WTC11 (cell line): ENCODE results near the gene RCVRN. TPM values are rescaled to one million over a fixed set of nuclear protein-coding genes. Genes with fewer than 3 reads are reported as not detected.

Source experiments
- ATAC-seq: fragments of 200-7000 bp; cut with Tn5 transposase; 2 replicates; pipeline ENCODE4 v1.10.0; 2021; ENCODE audit warnings: mild to moderate bottlenecking, moderate library complexity
- CTCF ChIA-PET: fragments of 300-600 bp; sonication (Branson Sonifier 250); formaldehyde crosslinking; loops from one replicate; lab custom pipeline; 2021; ENCODE audit warnings: antibody characterized with exemption; lab: Charles Lee
- POLR2A ChIA-PET: fragments of 350-600 bp; sonication (Branson Sonifier 250); formaldehyde crosslinking; loops from one replicate; lab custom pipeline; 2021; ENCODE audit warnings: antibody characterized with exemption; lab: Charles Lee
- DNase-seq: peaks from one replicate; pipeline ENCODE4 v3.0.0; 2021; ENCODE audit warnings: low spot score
- H3K27ac Mint-ChIP-seq: 2 replicates; pipeline ENCODE4 v1.8.0; 2021; ENCODE audit warnings: mixed read lengths
- H3K27me3 Mint-ChIP-seq: 2 replicates; pipeline ENCODE4 v1.8.0; 2021; ENCODE audit warnings: low read depth, mild to moderate bottlenecking, moderate library complexity, mixed read lengths
- H3K36me3 Mint-ChIP-seq: 2 replicates; pipeline ENCODE4 v1.8.0; 2021; ENCODE audit warnings: mixed read lengths
- H3K4me1 Mint-ChIP-seq: 2 replicates; pipeline ENCODE4 v1.8.0; 2022; ENCODE audit warnings: mixed read lengths
- H3K4me3 Mint-ChIP-seq: 2 replicates; pipeline ENCODE4 v1.8.0; 2021; ENCODE audit warnings: mild to moderate bottlenecking, moderate library complexity, mixed read lengths
- H3K9me3 Mint-ChIP-seq: 2 replicates; pipeline ENCODE4 v1.8.0; 2021; ENCODE audit warnings: mixed read lengths
- ATF1 ChIP-seq: sonication (generic); formaldehyde crosslinking; IDR thresholded peaks from 2 replicates; pipeline ENCODE4 v1.8.1; 2023; ENCODE audit warnings: mild to moderate bottlenecking, moderate library complexity, missing genetic modification reagents
- CREM ChIP-seq: sonication (generic); formaldehyde crosslinking; IDR thresholded peaks from 2 replicates; pipeline ENCODE4 v1.8.1; 2022; ENCODE audit warnings: mild to moderate bottlenecking, missing genetic modification reagents, moderate library complexity
- ELF4 ChIP-seq: sonication (generic); formaldehyde crosslinking; IDR thresholded peaks from 2 replicates; pipeline ENCODE4 v1.8.1; 2022; ENCODE audit warnings: low read depth, mild to moderate bottlenecking, moderate library complexity, missing genetic modification reagents
- FOXJ3 ChIP-seq: sonication (generic); formaldehyde crosslinking; IDR thresholded peaks from 2 replicates; pipeline ENCODE4 v1.9.0; 2021; ENCODE audit warnings: missing genetic modification reagents, mild to moderate bottlenecking, borderline replicate concordance
- FOXP1 ChIP-seq: sonication (generic); formaldehyde crosslinking; IDR thresholded peaks from 2 replicates; pipeline ENCODE4 v1.8.0; 2022; ENCODE audit warnings: missing genetic modification reagents, mild to moderate bottlenecking, moderate library complexity, borderline replicate concordance
- IRF2 ChIP-seq: sonication (generic); formaldehyde crosslinking; IDR thresholded peaks from 2 replicates; pipeline ENCODE4 v1.8.0; 2022; ENCODE audit warnings: low read depth, missing genetic modification reagents, borderline replicate concordance
- JUN ChIP-seq: sonication (generic); formaldehyde crosslinking; IDR thresholded peaks from 2 replicates; pipeline ENCODE4 v1.8.0; 2023; ENCODE audit warnings: mild to moderate bottlenecking, missing genetic modification reagents
- MYBL2 ChIP-seq: sonication (generic); formaldehyde crosslinking; IDR thresholded peaks from 2 replicates; pipeline ENCODE4 v1.8.1; 2023; ENCODE audit warnings: mild to moderate bottlenecking, moderate library complexity, missing genetic modification reagents
- NFE2L1 ChIP-seq: sonication (generic); formaldehyde crosslinking; IDR thresholded peaks from 2 replicates; pipeline ENCODE4 v1.8.1; 2023; ENCODE audit warnings: missing genetic modification reagents
- NFYB ChIP-seq: sonication (generic); formaldehyde crosslinking; conservative IDR thresholded peaks from 2 replicates; pipeline ENCODE4 v1.8.0; 2022; ENCODE audit warnings: low read depth, missing genetic modification reagents
- RELA ChIP-seq: sonication (generic); formaldehyde crosslinking; IDR thresholded peaks from 2 replicates; pipeline ENCODE4 v1.8.1; 2022; ENCODE audit warnings: missing genetic modification reagents, mild to moderate bottlenecking, borderline replicate concordance
- SMAD4 ChIP-seq: sonication (generic); formaldehyde crosslinking; IDR thresholded peaks from 2 replicates; pipeline ENCODE4 v1.8.0; 2022; ENCODE audit warnings: mild to moderate bottlenecking, missing genetic modification reagents
- TEAD1 ChIP-seq: sonication (generic); formaldehyde crosslinking; IDR thresholded peaks from 2 replicates; pipeline ENCODE4 v1.8.0; 2022; ENCODE audit warnings: mild to moderate bottlenecking, missing genetic modification reagents
- TP53 ChIP-seq: sonication (generic); formaldehyde crosslinking; IDR thresholded peaks from 2 replicates; pipeline ENCODE4 v1.8.1; 2023; ENCODE audit warnings: mild to moderate bottlenecking, missing genetic modification reagents
- ZNF138 ChIP-seq: sonication (generic); formaldehyde crosslinking; conservative IDR thresholded peaks from 2 replicates; pipeline ENCODE4 v1.8.1; 2022; ENCODE audit warnings: mild to moderate bottlenecking, moderate library complexity, missing genetic modification reagents
- ZNF219 ChIP-seq: sonication (generic); formaldehyde crosslinking; IDR thresholded peaks from 2 replicates; pipeline ENCODE4 v1.8.0; 2023; ENCODE audit warnings: missing genetic modification reagents, mild to moderate bottlenecking, borderline replicate concordance
- ZNF671 ChIP-seq: fragments of 250-450 bp; sonication (Bioruptor Pico); IDR thresholded peaks from 2 replicates; pipeline ENCODE4 v1.8.0; 2021; ENCODE audit warnings: mild to moderate bottlenecking
- total RNA-seq: library from RNA; stranded (reverse); gene quantifications from 3 replicates; pipeline ENCODE4 v1.2.3, GENCODE V29; 2021
- TF ChIP-seq, protein P1 (sequence below): sonication (generic); formaldehyde crosslinking; IDR thresholded peaks from 2 replicates; pipeline ENCODE4 v1.8.1; 2022; ENCODE audit warnings: mild to moderate bottlenecking, missing genetic modification reagents, moderate library complexity, borderline replicate concordance
- TF ChIP-seq, protein P2 (sequence below): sonication (generic); formaldehyde crosslinking; conservative IDR thresholded peaks from 2 replicates; pipeline ENCODE4 v1.8.1; 2023; ENCODE audit warnings: mild to moderate bottlenecking, low read depth, missing genetic modification reagents, moderate library complexity
- TF ChIP-seq, protein P3 (sequence below): sonication (generic); formaldehyde crosslinking; IDR thresholded peaks from 2 replicates; pipeline ENCODE4 v1.8.1; 2023; ENCODE audit warnings: mild to moderate bottlenecking, missing genetic modification reagents, moderate library complexity
- TF ChIP-seq, protein P4 (sequence below): sonication (generic); formaldehyde crosslinking; IDR thresholded peaks from 2 replicates; pipeline ENCODE4 v1.8.1; 2023; ENCODE audit warnings: mild to moderate bottlenecking, missing genetic modification reagents
- TF ChIP-seq, protein P5 (sequence below): fragments of 250-450 bp; sonication (Bioruptor Pico); IDR thresholded peaks from 2 replicates; pipeline ENCODE4 v1.9.0; 2021; ENCODE audit warnings: mild to moderate bottlenecking
- TF ChIP-seq, protein P6 (sequence below): fragments of 250-450 bp; sonication (Bioruptor Pico); IDR thresholded peaks from 2 replicates; pipeline ENCODE4 v1.9.0; 2021; ENCODE audit warnings: moderate library complexity, mild to moderate bottlenecking, inconsistent platforms, borderline replicate concordance

RCVRN gene
- total RNA-seq, 1 experiment from 2014 or later: not detected

DNA sequence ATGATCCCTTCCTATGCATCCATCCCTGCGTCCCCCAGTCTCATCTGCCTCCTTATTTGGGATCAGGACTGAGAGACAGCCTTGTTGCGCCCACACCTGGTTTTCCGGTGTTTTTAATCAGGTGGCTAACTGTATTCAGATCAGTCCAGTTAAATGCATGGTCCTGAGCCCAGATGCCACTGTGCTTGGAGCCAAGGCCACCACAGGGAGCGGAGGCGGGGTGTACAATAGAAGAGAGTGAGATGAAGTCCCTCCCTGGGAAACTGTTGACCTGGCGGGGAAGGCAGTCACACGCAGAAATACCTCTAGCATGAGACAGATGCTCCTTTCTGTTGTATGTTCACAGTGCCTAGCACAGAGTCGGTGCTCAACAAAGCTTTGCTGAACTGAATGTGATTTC lies 6.3 kb downstream of the RCVRN start (continued):
- TF ChIP-seq, protein P1, sequence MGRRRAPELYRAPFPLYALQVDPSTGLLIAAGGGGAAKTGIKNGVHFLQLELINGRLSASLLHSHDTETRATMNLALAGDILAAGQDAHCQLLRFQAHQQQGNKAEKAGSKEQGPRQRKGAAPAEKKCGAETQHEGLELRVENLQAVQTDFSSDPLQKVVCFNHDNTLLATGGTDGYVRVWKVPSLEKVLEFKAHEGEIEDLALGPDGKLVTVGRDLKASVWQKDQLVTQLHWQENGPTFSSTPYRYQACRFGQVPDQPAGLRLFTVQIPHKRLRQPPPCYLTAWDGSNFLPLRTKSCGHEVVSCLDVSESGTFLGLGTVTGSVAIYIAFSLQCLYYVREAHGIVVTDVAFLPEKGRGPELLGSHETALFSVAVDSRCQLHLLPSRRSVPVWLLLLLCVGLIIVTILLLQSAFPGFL (CRISPR knock-in tag): no peak
- TF ChIP-seq, protein P2, sequence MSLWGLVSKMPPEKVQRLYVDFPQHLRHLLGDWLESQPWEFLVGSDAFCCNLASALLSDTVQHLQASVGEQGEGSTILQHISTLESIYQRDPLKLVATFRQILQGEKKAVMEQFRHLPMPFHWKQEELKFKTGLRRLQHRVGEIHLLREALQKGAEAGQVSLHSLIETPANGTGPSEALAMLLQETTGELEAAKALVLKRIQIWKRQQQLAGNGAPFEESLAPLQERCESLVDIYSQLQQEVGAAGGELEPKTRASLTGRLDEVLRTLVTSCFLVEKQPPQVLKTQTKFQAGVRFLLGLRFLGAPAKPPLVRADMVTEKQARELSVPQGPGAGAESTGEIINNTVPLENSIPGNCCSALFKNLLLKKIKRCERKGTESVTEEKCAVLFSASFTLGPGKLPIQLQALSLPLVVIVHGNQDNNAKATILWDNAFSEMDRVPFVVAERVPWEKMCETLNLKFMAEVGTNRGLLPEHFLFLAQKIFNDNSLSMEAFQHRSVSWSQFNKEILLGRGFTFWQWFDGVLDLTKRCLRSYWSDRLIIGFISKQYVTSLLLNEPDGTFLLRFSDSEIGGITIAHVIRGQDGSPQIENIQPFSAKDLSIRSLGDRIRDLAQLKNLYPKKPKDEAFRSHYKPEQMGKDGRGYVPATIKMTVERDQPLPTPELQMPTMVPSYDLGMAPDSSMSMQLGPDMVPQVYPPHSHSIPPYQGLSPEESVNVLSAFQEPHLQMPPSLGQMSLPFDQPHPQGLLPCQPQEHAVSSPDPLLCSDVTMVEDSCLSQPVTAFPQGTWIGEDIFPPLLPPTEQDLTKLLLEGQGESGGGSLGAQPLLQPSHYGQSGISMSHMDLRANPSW: no peak
- TF ChIP-seq, protein P3, sequence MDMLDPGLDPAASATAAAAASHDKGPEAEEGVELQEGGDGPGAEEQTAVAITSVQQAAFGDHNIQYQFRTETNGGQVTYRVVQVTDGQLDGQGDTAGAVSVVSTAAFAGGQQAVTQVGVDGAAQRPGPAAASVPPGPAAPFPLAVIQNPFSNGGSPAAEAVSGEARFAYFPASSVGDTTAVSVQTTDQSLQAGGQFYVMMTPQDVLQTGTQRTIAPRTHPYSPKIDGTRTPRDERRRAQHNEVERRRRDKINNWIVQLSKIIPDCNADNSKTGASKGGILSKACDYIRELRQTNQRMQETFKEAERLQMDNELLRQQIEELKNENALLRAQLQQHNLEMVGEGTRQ (CRISPR knock-in tag): no peak
- TF ChIP-seq, protein P4, sequence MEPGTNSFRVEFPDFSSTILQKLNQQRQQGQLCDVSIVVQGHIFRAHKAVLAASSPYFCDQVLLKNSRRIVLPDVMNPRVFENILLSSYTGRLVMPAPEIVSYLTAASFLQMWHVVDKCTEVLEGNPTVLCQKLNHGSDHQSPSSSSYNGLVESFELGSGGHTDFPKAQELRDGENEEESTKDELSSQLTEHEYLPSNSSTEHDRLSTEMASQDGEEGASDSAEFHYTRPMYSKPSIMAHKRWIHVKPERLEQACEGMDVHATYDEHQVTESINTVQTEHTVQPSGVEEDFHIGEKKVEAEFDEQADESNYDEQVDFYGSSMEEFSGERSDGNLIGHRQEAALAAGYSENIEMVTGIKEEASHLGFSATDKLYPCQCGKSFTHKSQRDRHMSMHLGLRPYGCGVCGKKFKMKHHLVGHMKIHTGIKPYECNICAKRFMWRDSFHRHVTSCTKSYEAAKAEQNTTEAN (CRISPR knock-in tag): no peak
- no peak for TF ChIP-seq SMAD4
- no peak for TF ChIP-seq ELF4 (CRISPR knock-in tag)

DNA sequence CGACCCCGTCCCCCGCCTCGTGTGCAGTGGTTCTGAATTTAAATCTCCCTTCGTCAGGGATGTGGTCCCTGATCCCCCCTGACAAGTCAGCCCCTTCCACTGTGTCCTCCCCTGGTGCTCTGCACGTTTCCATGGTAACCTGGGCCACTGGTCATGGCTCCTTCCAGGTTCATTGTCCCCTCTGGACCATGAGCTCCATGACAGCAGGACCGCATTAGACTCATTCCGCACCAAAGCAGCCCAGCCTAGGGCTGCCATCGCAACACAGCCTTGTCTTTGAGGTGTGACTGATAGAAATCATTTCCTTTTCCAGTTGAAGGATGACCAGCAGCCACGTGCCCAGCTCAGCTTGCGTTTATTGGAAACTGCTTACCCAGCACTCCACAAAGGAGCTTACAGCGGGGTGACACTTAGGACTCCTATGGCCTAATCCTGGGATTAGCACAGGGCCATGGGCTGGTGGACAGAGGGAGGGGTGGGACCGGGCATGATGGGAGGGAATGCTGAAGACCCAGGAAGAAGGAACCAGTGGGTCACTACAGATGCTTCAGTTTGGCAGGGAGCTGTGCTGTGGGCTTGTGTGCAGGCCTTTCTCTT lies 7.6 kb downstream of the RCVRN start:
- Mint-ChIP-seq H3K36me3 (no peaks in the 10 kb centered on the region), H3K4me1 (peaks cover 4% of the 10 kb centered on the region; the same call in 1 of the 2 replicates), H3K4me3 (no peak overlapping the region), H3K27me3 (peaks cover 3% of the 10 kb centered on the region; the same call in 1 of the 2 replicates), H3K27ac (no peak overlapping the region), H3K9me3 (peaks cover 17% of the 10 kb centered on the region)
- POLR2A ChIA-PET: no interaction called here
- ATAC-seq: no peak
- no peak for DNase-seq
- TF ChIP-seq FOXP1 (CRISPR knock-in tag): no peak
- TF ChIP-seq ZNF138 (CRISPR knock-in tag): no peak
- CTCF ChIA-PET: interaction anchor here (0.8 to 5.7 kb wide), 3 partner anchors 8 to 31 kb away, joined by 3 to 39 read pairs (median 5); partner anchors contain the start of gene RCVRN

DNA sequence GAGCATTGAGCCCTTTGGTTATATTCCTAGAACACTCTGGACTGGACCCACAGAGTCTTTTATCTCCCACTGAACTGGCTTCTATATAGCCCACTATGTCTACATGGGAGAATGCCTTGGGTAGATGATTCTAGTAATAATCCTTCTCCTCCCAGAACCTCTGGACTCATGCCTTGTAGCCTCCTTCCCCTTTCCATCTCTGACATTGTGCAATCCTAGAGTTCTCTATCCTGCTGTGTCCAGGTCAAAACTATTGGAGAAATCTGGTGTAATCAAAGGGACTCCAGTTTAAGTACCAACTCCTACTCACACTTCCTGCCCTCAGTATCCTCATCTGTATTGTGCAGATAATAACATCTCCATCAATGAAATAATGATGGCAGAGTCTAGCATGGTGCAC lies 9.1 kb downstream of the RCVRN start:
- DNase-seq (no peak), ATAC-seq (no peak)
- ChIA-PET CTCF (interaction anchor here (1.5 kb wide), 1 partner anchor 10 kb away, joined by 3 read pairs; no protein-coding TSS in a partner anchor), POLR2A (no interaction called here)
- Mint-ChIP-seq H3K4me3 (no peak overlapping the region), H3K36me3 (no peaks in the 10 kb centered on the region), H3K27me3 (peaks cover 3% of the 10 kb centered on the region; the same call in 1 of the 2 replicates), H3K9me3 (peaks cover 17% of the 10 kb centered on the region), H3K4me1 (no peaks in the 10 kb centered on the region), H3K27ac (no peak overlapping the region)
- no peak for TF ChIP-seq TEAD1
- TF ChIP-seq ZNF671: no peak
- TF ChIP-seq NFE2L1 (CRISPR knock-in tag): no peak
- TF ChIP-seq CREM (CRISPR knock-in tag): no peak
- TF ChIP-seq MYBL2 (CRISPR knock-in tag): no peak
- no peak for TF ChIP-seq ZNF219 (CRISPR knock-in tag)
- no peak for TF ChIP-seq TP53 (CRISPR knock-in tag)
- TF ChIP-seq ATF1: no peak
- TF ChIP-seq IRF2 (CRISPR knock-in tag): no peak
- TF ChIP-seq RELA (CRISPR knock-in tag): no peak
- TF ChIP-seq NFYB (CRISPR knock-in tag): no peak
- TF ChIP-seq, protein P5, sequence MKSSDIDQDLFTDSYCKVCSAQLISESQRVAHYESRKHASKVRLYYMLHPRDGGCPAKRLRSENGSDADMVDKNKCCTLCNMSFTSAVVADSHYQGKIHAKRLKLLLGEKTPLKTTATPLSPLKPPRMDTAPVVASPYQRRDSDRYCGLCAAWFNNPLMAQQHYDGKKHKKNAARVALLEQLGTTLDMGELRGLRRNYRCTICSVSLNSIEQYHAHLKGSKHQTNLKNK (CRISPR knock-in tag): no peak
- no peak for TF ChIP-seq JUN (CRISPR knock-in tag)
- TF ChIP-seq, protein P6, sequence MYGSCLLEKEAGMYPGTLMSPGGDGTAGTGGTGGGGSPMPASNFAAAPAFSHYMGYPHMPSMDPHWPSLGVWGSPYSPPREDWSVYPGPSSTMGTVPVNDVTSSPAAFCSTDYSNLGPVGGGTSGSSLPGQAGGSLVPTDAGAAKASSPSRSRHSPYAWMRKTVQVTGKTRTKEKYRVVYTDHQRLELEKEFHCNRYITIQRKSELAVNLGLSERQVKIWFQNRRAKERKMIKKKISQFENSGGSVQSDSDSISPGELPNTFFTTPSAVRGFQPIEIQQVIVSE (CRISPR knock-in tag): no peak
- TF ChIP-seq FOXJ3: no peak
